Measurements from ENCODE around the gene MPRIP. TPM values are rescaled to one million over a fixed set of nuclear protein-coding genes. Genes with fewer than 3 reads are reported as not detected.

Gene MPRIP
- polyA plus RNA-seq, 1 of the 3 experiments (the other 2 are of a cell fraction): 64.4 TPM

GRCh38 chr17:17177176-17177575, 134.9 kb downstream of the MPRIP start:
- no peaks in the 10 kb centered on the region for H3K27me3 ChIP-seq (ENCODE audit: insufficient read depth)
- no peak overlapping the region for H3K9ac ChIP-seq
- peaks cover 4% of the 10 kb centered on the region for H3F3A ChIP-seq (replicated peaks; ENCODE audit: insufficient read depth)
- no peaks in the 10 kb centered on the region for H3K9me2 ChIP-seq
- TF ChIP-seq TEAD4 (IDR thresholded peaks at IDR 0.05; ENCODE audit: borderline replicate concordance, insufficient read depth) (no peak), EP300 (IDR thresholded peaks at IDR 0.05; ENCODE audit: borderline replicate concordance in 1 of 2, low read depth in 1 of 2, low read length in 1 of 2) (no peak), TAF1 (IDR thresholded peaks at IDR 0.05; ENCODE audit: borderline replicate concordance, low read depth, low read length) (no peak), MXI1 (IDR thresholded peaks at IDR 0.05; ENCODE audit: low read depth, low read length) (no peak), GABPA (IDR thresholded peaks at IDR 0.05; ENCODE audit: low read depth) (no peak), ELF1 (IDR thresholded peaks at IDR 0.05) (no peak), ZBTB33 (IDR thresholded peaks at IDR 0.05; ENCODE audit: borderline replicate concordance, low read depth) (no peak), MEF2A (IDR thresholded peaks at IDR 0.05; ENCODE audit: borderline replicate concordance, low read depth) (no peak), EZH2phosphoT487 (IDR thresholded peaks at IDR 0.05; ENCODE audit: borderline replicate concordance, low read depth) (no peak), TCF12 (IDR thresholded peaks at IDR 0.05) (no peak), POLR2AphosphoS5 (IDR thresholded peaks at IDR 0.05; ENCODE audit: low read depth, low read length) (no peak)
- TF ChIP-seq, protein P1, sequence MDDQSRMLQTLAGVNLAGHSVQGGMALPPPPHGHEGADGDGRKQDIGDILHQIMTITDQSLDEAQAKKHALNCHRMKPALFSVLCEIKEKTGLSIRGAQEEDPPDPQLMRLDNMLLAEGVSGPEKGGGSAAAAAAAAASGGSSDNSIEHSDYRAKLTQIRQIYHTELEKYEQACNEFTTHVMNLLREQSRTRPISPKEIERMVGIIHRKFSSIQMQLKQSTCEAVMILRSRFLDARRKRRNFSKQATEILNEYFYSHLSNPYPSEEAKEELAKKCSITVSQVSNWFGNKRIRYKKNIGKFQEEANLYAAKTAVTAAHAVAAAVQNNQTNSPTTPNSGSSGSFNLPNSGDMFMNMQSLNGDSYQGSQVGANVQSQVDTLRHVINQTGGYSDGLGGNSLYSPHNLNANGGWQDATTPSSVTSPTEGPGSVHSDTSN (IDR thresholded peaks at IDR 0.05): no peak
- TF ChIP-seq, protein P2, sequence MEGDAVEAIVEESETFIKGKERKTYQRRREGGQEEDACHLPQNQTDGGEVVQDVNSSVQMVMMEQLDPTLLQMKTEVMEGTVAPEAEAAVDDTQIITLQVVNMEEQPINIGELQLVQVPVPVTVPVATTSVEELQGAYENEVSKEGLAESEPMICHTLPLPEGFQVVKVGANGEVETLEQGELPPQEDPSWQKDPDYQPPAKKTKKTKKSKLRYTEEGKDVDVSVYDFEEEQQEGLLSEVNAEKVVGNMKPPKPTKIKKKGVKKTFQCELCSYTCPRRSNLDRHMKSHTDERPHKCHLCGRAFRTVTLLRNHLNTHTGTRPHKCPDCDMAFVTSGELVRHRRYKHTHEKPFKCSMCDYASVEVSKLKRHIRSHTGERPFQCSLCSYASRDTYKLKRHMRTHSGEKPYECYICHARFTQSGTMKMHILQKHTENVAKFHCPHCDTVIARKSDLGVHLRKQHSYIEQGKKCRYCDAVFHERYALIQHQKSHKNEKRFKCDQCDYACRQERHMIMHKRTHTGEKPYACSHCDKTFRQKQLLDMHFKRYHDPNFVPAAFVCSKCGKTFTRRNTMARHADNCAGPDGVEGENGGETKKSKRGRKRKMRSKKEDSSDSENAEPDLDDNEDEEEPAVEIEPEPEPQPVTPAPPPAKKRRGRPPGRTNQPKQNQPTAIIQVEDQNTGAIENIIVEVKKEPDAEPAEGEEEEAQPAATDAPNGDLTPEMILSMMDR (IDR thresholded peaks at IDR 0.05): no peak
- TF ChIP-seq, protein P3, sequence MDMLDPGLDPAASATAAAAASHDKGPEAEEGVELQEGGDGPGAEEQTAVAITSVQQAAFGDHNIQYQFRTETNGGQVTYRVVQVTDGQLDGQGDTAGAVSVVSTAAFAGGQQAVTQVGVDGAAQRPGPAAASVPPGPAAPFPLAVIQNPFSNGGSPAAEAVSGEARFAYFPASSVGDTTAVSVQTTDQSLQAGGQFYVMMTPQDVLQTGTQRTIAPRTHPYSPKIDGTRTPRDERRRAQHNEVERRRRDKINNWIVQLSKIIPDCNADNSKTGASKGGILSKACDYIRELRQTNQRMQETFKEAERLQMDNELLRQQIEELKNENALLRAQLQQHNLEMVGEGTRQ (IDR thresholded peaks at IDR 0.05; ENCODE audit: borderline replicate concordance, low read depth, low read length): no peak
- H3K36me3 ChIP-seq (replicated peaks in 1 of 2; ENCODE audit: control insufficient read depth in 1 of 2, insufficient read depth in 2 of 2, low read length in 1 of 2): peaks cover 39 to 82% of the 10 kb centered on the region in 2 experiments
- H3K4me3 ChIP-seq (ENCODE audit: low read depth in 2 of 2, low read length in 1 of 2): no peak overlapping the region
- CTCF ChIA-PET: interaction anchor here (0.6 kb wide), 1 partner anchor 255 kb away, joined by 3 read pairs; no protein-coding TSS in a partner anchor
- no peak for DNase-seq
- H3K79me2 ChIP-seq (ENCODE audit: insufficient read depth): no peaks in the 10 kb centered on the region
- no peaks in the 10 kb centered on the region for H3K9me3 ChIP-seq
- WGBS (ENCODE audit: low lambda C conversion rate): 97% methylated on average over 12 of the region's 12 CpGs
- no peaks in the 10 kb centered on the region for H4K20me1 ChIP-seq (ENCODE audit: insufficient read depth)
- H3K4me1 ChIP-seq (ENCODE audit: control insufficient read depth in 1 of 2, insufficient read depth in 2 of 2, low read depth in 1 of 2, low read length in 1 of 2): peaks cover 0 to 13% of the 10 kb centered on the region in 2 experiments; a peak in 1 of 4 replicates
- POLR2A ChIA-PET: no interaction called here
- no peak overlapping the region for H2AFZ ChIP-seq (ENCODE audit: low read depth)
- no peak overlapping the region for H3K27ac ChIP-seq (ENCODE audit: low read depth in 2 of 2, low read length in 1 of 2)
- no peak overlapping the region for H3K4me2 ChIP-seq
